ENCODE measurements around the gene ZNF800.

GRCh38 chr7:127367679-127368078 is 24.8 kb downstream of the ZNF800 start:
- TF ChIP-seq L3MBTL2 (conservative IDR thresholded peaks at IDR 0.05) (no peak), FOXM1 (IDR thresholded peaks at IDR 0.05; ENCODE audit: borderline replicate concordance) (no peak), NFRKB (IDR thresholded peaks at IDR 0.05) (no peak), HDGF (IDR thresholded peaks at IDR 0.05; ENCODE audit: borderline replicate concordance) (no peak), TARDBP (IDR thresholded peaks at IDR 0.05) (no peak), FOXK2 (IDR thresholded peaks at IDR 0.05) (no peak), FOXA1 (IDR thresholded peaks at IDR 0.05) (no peak), ZNF384 (IDR thresholded peaks at IDR 0.05) (no peak), SUZ12 (IDR thresholded peaks at IDR 0.05) (no peak), ARNT (IDR thresholded peaks at IDR 0.05) (no peak), PKNOX1 (IDR thresholded peaks at IDR 0.05) (no peak), LEF1 (IDR thresholded peaks at IDR 0.05; ENCODE audit: borderline replicate concordance) (no peak)
